Measurements from ENCODE around the gene DAPK1.
A peak's percentile ranks its signal among the peaks of the same experiment; 100 is the strongest.

Gene DAPK1

GRCh38 chr9:87699835-87700234, 202.2 kb downstream of the DAPK1 start:
- no peak for DNase-seq

- DNase-seq: no peak
These were observed 203.8 kb downstream of the DAPK1 start for GRCh38 chr9:87701491-87701890.

GRCh38 chr9:87701931-87702421, 204.3 kb downstream of the DAPK1 start:
- DNase-seq: no peak

- DNase-seq: no peak
These were observed 205.3 kb downstream of the DAPK1 start for GRCh38 chr9:87702921-87703320.

GRCh38 chr9:87703636-87704276, 206.1 kb downstream of the DAPK1 start:
- no peak for DNase-seq

GRCh38 chr9:87704342-87704741, 206.7 kb downstream of the DAPK1 start:
- no peak for DNase-seq

GRCh38 chr9:87706066-87706739, 208.5 kb downstream of the DAPK1 start:
- no peak for DNase-seq

- DNase-seq: no peak
These were observed 210.3 kb downstream of the DAPK1 start for GRCh38 chr9:87707805-87708506.

- no peak for DNase-seq
These were observed 210.9 kb downstream of the DAPK1 start for GRCh38 chr9:87708546-87708945.

- DNase-seq: peak; percentile 19
These were observed 211.5 kb downstream of the DAPK1 start for GRCh38 chr9:87708986-87709728.

GRCh38 chr9:87710443-87710842, 212.8 kb downstream of the DAPK1 start:
- no peak for DNase-seq

- DNase-seq: no peak
These were observed 214.5 kb downstream of the DAPK1 start for GRCh38 chr9:87711857-87712800.

- no peak for DNase-seq
These were observed 215.2 kb downstream of the DAPK1 start for GRCh38 chr9:87712801-87713277.

GRCh38 chr9:87713278-87713987, 215.8 kb downstream of the DAPK1 start:
- no peak for DNase-seq

- no peak for DNase-seq
These were observed 216.3 kb downstream of the DAPK1 start for GRCh38 chr9:87713988-87714330.

- DNase-seq: no peak
These were observed 217.2 kb downstream of the DAPK1 start for GRCh38 chr9:87714819-87715218.

GRCh38 chr9:87716141-87716540, 218.5 kb downstream of the DAPK1 start:
- no peak for DNase-seq

- no peak for DNase-seq
These were observed 219.8 kb downstream of the DAPK1 start for GRCh38 chr9:87717456-87717855.

GRCh38 chr9:87718231-87718630, 220.6 kb downstream of the DAPK1 start:
- DNase-seq: no peak

GRCh38 chr9:87718852-87719612, 221.4 kb downstream of the DAPK1 start:
- DNase-seq: no peak

GRCh38 chr9:87720173-87720572, 222.5 kb downstream of the DAPK1 start:
- DNase-seq: no peak

All from CD4-positive, alpha-beta T cell treated with Interleukin-21 for 1 hour (primary cell).